GM19397 (cell line): ENCODE measurements around the gene TMEM213.

Experiments used
- ATAC-seq: cut with Tn5 transposase; IDR thresholded peaks from one replicate; pipeline ENCODE4 v1.9.1; 2021; ENCODE audit warnings: mild to moderate bottlenecking, moderate library complexity; ENCODE audit not compliant: unreplicated experiment

The TMEM213 gene

GRCh38 chr7:138797715-138798320 lies at the start of gene TMEM213, which contains the start of gene ATP6V0A4:
TMEM213 (plus strand) TSS chr7:138797994; CDS start chr7:138798105, 111 bp downstream.
ATP6V0A4 (minus strand) TSS chr7:138798196; CDS start chr7:138771247, 26,949 bp downstream.
- no peak for ATAC-seq

GRCh38 chr7:138748666-138749065 lies 49.1 kb upstream of the TMEM213 start:
- ATAC-seq, result no peak

GRCh38 chr7:138749960-138750359 lies 47.8 kb upstream of the TMEM213 start:
- ATAC-seq, result no peak

- ATAC-seq, result no peak
These were observed 47.3 kb upstream of the TMEM213 start for GRCh38 chr7:138750473-138750872.

- ATAC-seq, result no peak
These were observed 46.8 kb upstream of the TMEM213 start for GRCh38 chr7:138750901-138751464.

- peak; percentile 72 for ATAC-seq
These were observed 45.2 kb upstream of the TMEM213 start for GRCh38 chr7:138752518-138753149.

GRCh38 chr7:138753150-138753518 lies 44.7 kb upstream of the TMEM213 start:
- ATAC-seq, result no peak

- no peak for ATAC-seq
These were observed 44.2 kb upstream of the TMEM213 start for GRCh38 chr7:138753610-138754009.

GRCh38 chr7:138755331-138755747 lies 42.5 kb upstream of the TMEM213 start:
- no peak for ATAC-seq

GRCh38 chr7:138755842-138756590 lies 41.8 kb upstream of the TMEM213 start:
- no peak for ATAC-seq

- ATAC-seq, result no peak
These were observed 41.1 kb upstream of the TMEM213 start for GRCh38 chr7:138756591-138757242.

GRCh38 chr7:138768241-138768640 lies 29.6 kb upstream of the TMEM213 start:
- ATAC-seq, result no peak

- ATAC-seq, result no peak
These were observed 26.9 kb upstream of the TMEM213 start for GRCh38 chr7:138770904-138771303.

- ATAC-seq, result no peak
These were observed 24.6 kb upstream of the TMEM213 start for GRCh38 chr7:138773176-138773575.

- no peak for ATAC-seq
These were observed 24.0 kb upstream of the TMEM213 start for GRCh38 chr7:138773817-138774216.

- no peak for ATAC-seq
These were observed 21.5 kb upstream of the TMEM213 start for GRCh38 chr7:138776166-138776833.

GRCh38 chr7:138781004-138781403 lies 16.8 kb upstream of the TMEM213 start:
- no peak for ATAC-seq

- no peak for ATAC-seq
These were observed 13.1 kb upstream of the TMEM213 start for GRCh38 chr7:138784692-138785091.

- ATAC-seq, result no peak
These were observed 12.0 kb upstream of the TMEM213 start for GRCh38 chr7:138785587-138786437.
